Hepatocyte (in vitro differentiated cells): Measurements from ENCODE around the gene TRMO.

Experiments
- CTCF ChIP-seq: fragments of 200-600 bp; sonication (generic); IDR thresholded peaks from 2 replicates; pipeline ENCODE4 v1.5.1; 2016; ENCODE audit warnings: antibody characterized with exemption, mild to moderate bottlenecking; ENCODE audit not compliant: poor library complexity
- EZH2phosphoT487 ChIP-seq: fragments of 200-600 bp; sonication (generic); IDR thresholded peaks from one replicate; pipeline ENCODE4 v1.6.1; 2018; ENCODE audit warnings: antibody characterized with exemption, mild to moderate bottlenecking, low read depth, moderate library complexity; ENCODE audit not compliant: unreplicated experiment, severe bottlenecking

GRCh38 chr9:97921959-97922724 lies at the start of gene TRMO:
- TF ChIP-seq EZH2phosphoT487, result no peak
- peak; percentile 83 for TF ChIP-seq CTCF
